IMR-90 (cell line): ENCODE measurements around the gene YKT6. TPM values are rescaled to one million over a fixed set of nuclear protein-coding genes. Genes with fewer than 3 reads are reported as not detected.

Experiments used
- ATAC-seq: fragments of 200-7000 bp; cut with Tn5 transposase; 2 replicates; pipeline ENCODE4 v1.9.1; 2020; ENCODE audit warnings: low read depth, mild to moderate bottlenecking, moderate library complexity
- BruUV-seq: library from RNA; stranded (reverse); fragments of 400-500 nt; replicated peaks from 2 replicates; lab custom pipeline; 2021; lab: Mats Ljungman, UMichigan
- CTCF ChIA-PET: fragments of 300-600 bp; formaldehyde crosslinking; extraction: SDS; loops from one replicate; lab custom pipeline; 2021; ENCODE audit warnings: antibody characterized with exemption; lab: Yijun Ruan, JAX
- POLR2A ChIA-PET: fragments of 300-600 bp; sonication (Branson Sonifier 250); formaldehyde crosslinking; loops from one replicate; lab custom pipeline; 2022; ENCODE audit warnings: antibody characterized with exemption; ENCODE audit not compliant: unreplicated experiment; lab: Charles Lee
- DNase-seq: peaks from one replicate; pipeline ENCODE4 v3.0.0; 2013
- H2AFZ ChIP-seq: replicated peaks from 2 replicates; pipeline ENCODE3; 2013; ENCODE audit warnings: low read length, mild to moderate bottlenecking; ENCODE audit not compliant: poor library complexity
- H2AK5ac ChIP-seq: 2 replicates; pipeline ENCODE4 v1.6.1; 2013; ENCODE audit warnings: low read depth, low read length, inconsistent platforms
- H2AK9ac ChIP-seq: replicated peaks from 2 replicates; pipeline ENCODE3; 2013; ENCODE audit warnings: mild to moderate bottlenecking, low read depth, low read length, moderate library complexity; ENCODE audit not compliant: poor library complexity
- H2BK120ac ChIP-seq: 2 replicates; pipeline ENCODE4 v1.6.1; 2013; ENCODE audit warnings: low read depth, low read length, inconsistent platforms
- H2BK15ac ChIP-seq: 3 replicates; pipeline ENCODE4 v1.6.1; 2013; ENCODE audit warnings: low read depth, low read length, inconsistent platforms
- H2BK20ac ChIP-seq: 2 replicates; pipeline ENCODE4 v1.6.1; 2013; ENCODE audit warnings: low read depth, mild to moderate bottlenecking, inconsistent platforms, low read length, moderate library complexity
- H2BK5ac ChIP-seq: 2 replicates; pipeline ENCODE4 v1.6.1; 2013; ENCODE audit warnings: mild to moderate bottlenecking, low read depth, low read length, inconsistent platforms; ENCODE audit not compliant: poor library complexity, severe bottlenecking
- H3K14ac ChIP-seq: replicated peaks from 2 replicates; pipeline ENCODE4 v1.6.1; 2013; ENCODE audit warnings: low read depth, low read length, inconsistent platforms
- H3K18ac ChIP-seq: 2 replicates; pipeline ENCODE4 v1.6.1; 2013; ENCODE audit warnings: low read depth, low read length, control low read depth
- H3K23ac ChIP-seq: 2 replicates; pipeline ENCODE4 v1.6.1; 2013; ENCODE audit warnings: low read depth, low read length, inconsistent platforms
- H3K27ac ChIP-seq: 2 replicates; pipeline ENCODE4 v1.5.1; 2013; ENCODE audit warnings: mild to moderate bottlenecking, control low read depth, low read length; ENCODE audit not compliant: insufficient read depth
- H3K27me3 ChIP-seq: 2 replicates; pipeline ENCODE4 v1.6.1; 2013; ENCODE audit warnings: low read length; ENCODE audit not compliant: control insufficient read depth, insufficient read depth
- H3K36me3 ChIP-seq: 2 replicates; pipeline ENCODE4 v1.6.1; 2013; ENCODE audit warnings: low read length, mixed read lengths; ENCODE audit not compliant: control insufficient read depth, insufficient read depth
- H3K4ac ChIP-seq: 2 replicates; pipeline ENCODE4 v1.6.1; 2013; ENCODE audit warnings: low read depth, low read length, inconsistent platforms
- H3K4me1 ChIP-seq: 2 replicates; pipeline ENCODE4 v1.6.1; 2013; ENCODE audit warnings: low read length, mixed read lengths; ENCODE audit not compliant: control insufficient read depth, insufficient read depth
- H3K4me2 ChIP-seq: 2 replicates; pipeline ENCODE4 v1.6.1; 2013; ENCODE audit warnings: low read depth, mild to moderate bottlenecking, control low read depth, low read length, moderate library complexity
- H3K4me3 ChIP-seq: 2 replicates; pipeline ENCODE4 v1.5.1; 2013; ENCODE audit warnings: low read depth, mild to moderate bottlenecking, control low read depth, low read length, moderate library complexity; ENCODE audit not compliant: insufficient read depth
- H3K56ac ChIP-seq: 2 replicates; pipeline ENCODE4 v1.6.1; 2013; ENCODE audit warnings: low read length, inconsistent platforms; ENCODE audit not compliant: insufficient read depth; ENCODE audit errors: extremely low read depth
- H3K79me1 ChIP-seq, 2 experiments: 2 replicates each; pipeline ENCODE4 v1.6.1; 2013; ENCODE audit warnings: low read length in 2 of 2, inconsistent platforms in 1 of 2, low read depth in 1 of 2
- H3K9ac ChIP-seq: 2 replicates; pipeline ENCODE4 v1.6.1; 2013; ENCODE audit warnings: low read depth, low read length, control low read depth
- H3K9me1 ChIP-seq: 2 replicates; pipeline ENCODE4 v1.6.1; 2013; ENCODE audit warnings: low read length, inconsistent platforms; ENCODE audit not compliant: insufficient read depth
- H3K9me3 ChIP-seq: 2 replicates; pipeline ENCODE4 v1.6.1; 2013; ENCODE audit warnings: low read length; ENCODE audit not compliant: control insufficient read depth, insufficient read depth
- H4K20me1 ChIP-seq: 2 replicates; pipeline ENCODE4 v1.6.1; 2013; ENCODE audit warnings: low read length, inconsistent platforms; ENCODE audit not compliant: insufficient read depth
- H4K5ac ChIP-seq: 2 replicates; pipeline ENCODE4 v1.6.1; 2013; ENCODE audit warnings: mild to moderate bottlenecking, low read depth, low read length, control low read depth
- H4K8ac ChIP-seq, 2 experiments: 2 replicates each; pipeline ENCODE4 v1.6.1; 2013; ENCODE audit warnings: low read depth in 2 of 2, low read length in 2 of 2, control low read depth in 1 of 2, inconsistent platforms in 1 of 2
- H4K91ac ChIP-seq: 2 replicates; pipeline ENCODE4 v1.6.1; 2013; ENCODE audit warnings: low read depth, low read length, inconsistent platforms; ENCODE audit not compliant: insufficient read depth
- BHLHE40 ChIP-seq: fragments of 150-350 bp; IDR thresholded peaks from 2 replicates; pipeline ENCODE4 v1.6.1; 2016; ENCODE audit warnings: mild to moderate bottlenecking, low read depth, low read length
- CEBPB ChIP-seq: IDR thresholded peaks from 2 replicates; pipeline ENCODE4 v1.6.1; 2012; ENCODE audit warnings: low read depth, low read length, improper control_type of control experiment
- CHD1 ChIP-seq: IDR thresholded peaks from 2 replicates; pipeline ENCODE4 v1.6.1; 2012; ENCODE audit warnings: low read depth, low read length, improper control_type of control experiment
- CTCF ChIP-seq: conservative IDR thresholded peaks from 2 replicates; pipeline ENCODE4 v1.5.1; 2012; ENCODE audit warnings: mild to moderate bottlenecking, low read depth, low read length, improper control_type of control experiment
- ELK1 ChIP-seq: fragments of 150-350 bp; IDR thresholded peaks from 2 replicates; pipeline ENCODE4 v1.6.1; 2016; ENCODE audit warnings: low read depth, mild to moderate bottlenecking, low read length, moderate library complexity, borderline replicate concordance
- FOS ChIP-seq: fragments of 150-350 bp; IDR thresholded peaks from 2 replicates; pipeline ENCODE4 v1.6.1; 2016; ENCODE audit warnings: low read depth, low read length
- MAFK ChIP-seq: IDR thresholded peaks from 2 replicates; pipeline ENCODE4 v1.6.1; 2012; ENCODE audit warnings: low read depth, low read length, improper control_type of control experiment
- MAZ ChIP-seq: IDR thresholded peaks from 2 replicates; pipeline ENCODE4 v1.6.1; 2012; ENCODE audit warnings: low read depth, mild to moderate bottlenecking, low read length, improper control_type of control experiment, moderate library complexity, borderline replicate concordance
- MXI1 ChIP-seq: IDR thresholded peaks from 2 replicates; pipeline ENCODE4 v1.6.1; 2012; ENCODE audit warnings: low read depth, mild to moderate bottlenecking, low read length, moderate library complexity, borderline replicate concordance
- NFE2L2 ChIP-seq: fragments of 150-350 bp; IDR thresholded peaks from 2 replicates; pipeline ENCODE4 v1.6.1; 2016; ENCODE audit warnings: low read depth, mild to moderate bottlenecking, low read length
- RAD21 ChIP-seq: IDR thresholded peaks from 2 replicates; pipeline ENCODE4 v1.6.1; 2012; ENCODE audit warnings: low read length, improper control_type of control experiment
- RCOR1 ChIP-seq: IDR thresholded peaks from 2 replicates; pipeline ENCODE4 v1.6.1; 2012; ENCODE audit warnings: mild to moderate bottlenecking, low read length, improper control_type of control experiment; ENCODE audit not compliant: insufficient replicate concordance
- RFX5 ChIP-seq: IDR thresholded peaks from 2 replicates; pipeline ENCODE4 v1.8.0; 2012; ENCODE audit warnings: low read depth, mild to moderate bottlenecking, low read length, moderate library complexity
- SMC3 ChIP-seq: fragments of 150-350 bp; IDR thresholded peaks from 2 replicates; pipeline ENCODE4 v1.6.1; 2016; ENCODE audit warnings: low read depth, mild to moderate bottlenecking, antibody characterized with exemption, low read length, moderate library complexity
- USF2 ChIP-seq: fragments of 150-350 bp; IDR thresholded peaks from 2 replicates; pipeline ENCODE4 v1.6.1; 2017; ENCODE audit warnings: mild to moderate bottlenecking, antibody characterized with exemption, low read length, low read depth
- WGBS, 2 experiments: methylation state at CpG; one replicate each; pipeline versions ENCODE4 v1.1.5 to v1.1.7; 2013; ENCODE audit warnings: missing lambda C conversion rate in 2 of 2; ENCODE audit not compliant: insufficient read length in 1 of 2; ENCODE audit errors: extremely low coverage in 2 of 2; 5-methylcytosine and 5-hydroxymethylcytosine counted together
- dilution Hi-C: fragments of 300-500 bp; cut with HindIII; formaldehyde crosslinking; loops from one replicate; pipeline ENCODE4 v1.14.3; 2018; ENCODE audit warnings: low sequenced_read_pairs; ENCODE audit not compliant: unreplicated experiment
- in situ Hi-C: fragments of 300-500 bp; cut with MboI; formaldehyde crosslinking; loops from 3 replicates; pipeline ENCODE4 v1.14.3; 2019; ENCODE audit warnings: low sequenced_read_pairs, inconsistent platforms, mixed read lengths
- intact Hi-C: fragments of 100-400 bp; cut with micrococcal nuclease; formaldehyde crosslinking; loops from 2 replicates; pipeline ENCODE4 v1.10.0; 2022
- polyA plus RNA-seq, 3 experiments: library from polyadenylated mRNA; depleted of rRNA; stranded (reverse); fragments of >200 nt; gene quantifications; 2 replicates each; pipeline ENCODE4 v1.2.3, GENCODE V29; 2012; ENCODE audit warnings: low replicate concordance in 1 of 3
- total RNA-seq: library from RNA; depleted of rRNA; stranded (reverse); fragments of >200 nt; gene quantifications from 2 replicates; pipeline ENCODE4 v1.2.3, GENCODE V29; 2012

Gene YKT6
- total and polyA plus RNA-seq, 2 of the 4 experiments (the other 2 are of a cell fraction): 115 to 120 TPM

- H2AK9ac ChIP-seq: no peak overlapping the region
- H3K4me1 ChIP-seq: no peaks in the 10 kb centered on the region
- no peak overlapping the region for H2BK5ac ChIP-seq
- H3K14ac ChIP-seq: no peak overlapping the region
- ChIA-PET POLR2A (no interaction called here), CTCF (no interaction called here)
- H2AK5ac ChIP-seq: no peak overlapping the region
- ATAC-seq: no peak
- H3K79me1 ChIP-seq: no peaks in the 10 kb centered on the region
- H3K9ac ChIP-seq: no peak overlapping the region
- no peak overlapping the region for H3K27ac ChIP-seq
- H3K9me1 ChIP-seq: no peaks in the 10 kb centered on the region
- H3K9me3 ChIP-seq: no peaks in the 10 kb centered on the region
- in situ Hi-C loops (loop anchor here (10.0 kb wide), 1 partner anchor 68 kb away; the partner anchor contains the start of gene POLD2), intact Hi-C loops (no loop called here), dilution Hi-C loops (no loop called here)
- no peak for DNase-seq
- H3K4me3 ChIP-seq: no peak overlapping the region
- H4K20me1 ChIP-seq: no peaks in the 10 kb centered on the region
- no peak overlapping the region for H4K8ac ChIP-seq
- no peak overlapping the region for H2BK120ac ChIP-seq
- no peak overlapping the region for H2AFZ ChIP-seq
- no peak overlapping the region for H3K18ac ChIP-seq
- H4K91ac ChIP-seq: no peak overlapping the region
- BruUV-seq: no TSS peak
- H3K4ac ChIP-seq: no peak overlapping the region
- WGBS, 2 experiments: 100% methylated on average over 2 of the region's 7 CpGs; no CpG with 5 or more reads in 1 of the 2 experiments
- H3K56ac ChIP-seq: no peak overlapping the region
- no peak overlapping the region for H2BK20ac ChIP-seq
- no peak overlapping the region for H2BK15ac ChIP-seq
- H3K23ac ChIP-seq: no peak overlapping the region
- H4K5ac ChIP-seq: no peak overlapping the region
- H3K27me3 ChIP-seq: peaks cover 17% of the 10 kb centered on the region
- no peaks in the 10 kb centered on the region for H3K36me3 ChIP-seq
- H3K4me2 ChIP-seq: no peak overlapping the region
- TF ChIP-seq CHD1 (no peak), MXI1 (no peak), RCOR1 (no peak), CEBPB (no peak), RAD21 (no peak), ELK1 (no peak), SMC3 (no peak), FOS (no peak), MAZ (no peak), NFE2L2 (no peak), CTCF (no peak), RFX5 (no peak), MAFK (no peak), BHLHE40 (no peak), USF2 (no peak)
Observed at GRCh38 chr7:44193011-44193802, 7.6 kb upstream of the YKT6 start.
